ENCODE data around the gene GPR150. TPM values are rescaled to one million over a fixed set of nuclear protein-coding genes. Genes with fewer than 3 reads are reported as not detected.

Gene GPR150
- total and polyA plus RNA-seq, 2 experiments from 2014 or later: 0.10 to 0.21 TPM

DNA sequence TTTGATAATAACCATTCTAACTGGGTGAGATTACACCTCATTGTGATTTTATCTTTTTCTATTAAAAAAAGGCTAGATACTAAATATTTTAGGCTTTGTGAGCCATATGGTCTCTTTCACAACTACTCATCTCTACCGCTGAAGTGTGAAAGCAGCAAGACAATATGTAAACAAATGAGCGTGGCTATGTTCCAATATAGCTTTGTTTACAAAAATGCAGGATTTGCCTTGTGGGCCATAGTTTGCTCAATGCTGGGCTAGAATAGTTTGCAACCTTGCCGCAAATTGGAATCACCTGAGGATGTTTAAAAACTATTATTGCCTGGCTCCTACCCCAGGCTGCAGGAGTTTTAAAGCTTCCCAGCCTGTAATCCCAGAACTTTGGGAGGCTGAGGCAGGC is 10.2 kb upstream of the GPR150 start:
- no peak overlapping the region for H2AFZ ChIP-seq
- no peak for ATAC-seq
- no peaks in the 10 kb centered on the region for H3K4me1 Mint-ChIP-seq

More for the DNA sequence above, 10.2 kb upstream of the GPR150 start:
- no peak for DNase-seq (ENCODE audit: low spot score)
- no peaks in the 10 kb centered on the region for H4K20me1 ChIP-seq (replicated peaks; ENCODE audit: insufficient read depth)
- peaks cover 2% of the 10 kb centered on the region for H3K27me3 Mint-ChIP-seq (ENCODE audit: insufficient read depth, low read depth, poor library complexity)
- H3K79me2 ChIP-seq (replicated peaks; ENCODE audit: insufficient read depth): no peaks in the 10 kb centered on the region
- no peak for TF ChIP-seq STAT1 (IDR thresholded peaks at IDR 0.05; ENCODE audit: unreplicated experiment)
- no peak for TF ChIP-seq EZH2phosphoT487 (IDR thresholded peaks at IDR 0.05; ENCODE audit: unreplicated experiment)
- TF ChIP-seq JUNB (IDR thresholded peaks at IDR 0.05; ENCODE audit: unreplicated experiment): no peak
- no peak for TF ChIP-seq CREB1 (CRISPR knock-in tag; IDR thresholded peaks at IDR 0.05; ENCODE audit: low read depth)
- TF ChIP-seq, protein P1, sequence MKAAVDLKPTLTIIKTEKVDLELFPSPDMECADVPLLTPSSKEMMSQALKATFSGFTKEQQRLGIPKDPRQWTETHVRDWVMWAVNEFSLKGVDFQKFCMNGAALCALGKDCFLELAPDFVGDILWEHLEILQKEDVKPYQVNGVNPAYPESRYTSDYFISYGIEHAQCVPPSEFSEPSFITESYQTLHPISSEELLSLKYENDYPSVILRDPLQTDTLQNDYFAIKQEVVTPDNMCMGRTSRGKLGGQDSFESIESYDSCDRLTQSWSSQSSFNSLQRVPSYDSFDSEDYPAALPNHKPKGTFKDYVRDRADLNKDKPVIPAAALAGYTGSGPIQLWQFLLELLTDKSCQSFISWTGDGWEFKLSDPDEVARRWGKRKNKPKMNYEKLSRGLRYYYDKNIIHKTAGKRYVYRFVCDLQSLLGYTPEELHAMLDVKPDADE (IDR thresholded peaks at IDR 0.05): no peak
- no peak for TF ChIP-seq ZNF114 (CRISPR knock-in tag; IDR thresholded peaks at IDR 0.05)
- no peak for TF ChIP-seq ZNF331 (CRISPR knock-in tag; IDR thresholded peaks at IDR 0.05; ENCODE audit: low read depth)
- TF ChIP-seq NANOG (IDR thresholded peaks at IDR 0.05; ENCODE audit: borderline replicate concordance): no peak
- TF ChIP-seq, protein P2, sequence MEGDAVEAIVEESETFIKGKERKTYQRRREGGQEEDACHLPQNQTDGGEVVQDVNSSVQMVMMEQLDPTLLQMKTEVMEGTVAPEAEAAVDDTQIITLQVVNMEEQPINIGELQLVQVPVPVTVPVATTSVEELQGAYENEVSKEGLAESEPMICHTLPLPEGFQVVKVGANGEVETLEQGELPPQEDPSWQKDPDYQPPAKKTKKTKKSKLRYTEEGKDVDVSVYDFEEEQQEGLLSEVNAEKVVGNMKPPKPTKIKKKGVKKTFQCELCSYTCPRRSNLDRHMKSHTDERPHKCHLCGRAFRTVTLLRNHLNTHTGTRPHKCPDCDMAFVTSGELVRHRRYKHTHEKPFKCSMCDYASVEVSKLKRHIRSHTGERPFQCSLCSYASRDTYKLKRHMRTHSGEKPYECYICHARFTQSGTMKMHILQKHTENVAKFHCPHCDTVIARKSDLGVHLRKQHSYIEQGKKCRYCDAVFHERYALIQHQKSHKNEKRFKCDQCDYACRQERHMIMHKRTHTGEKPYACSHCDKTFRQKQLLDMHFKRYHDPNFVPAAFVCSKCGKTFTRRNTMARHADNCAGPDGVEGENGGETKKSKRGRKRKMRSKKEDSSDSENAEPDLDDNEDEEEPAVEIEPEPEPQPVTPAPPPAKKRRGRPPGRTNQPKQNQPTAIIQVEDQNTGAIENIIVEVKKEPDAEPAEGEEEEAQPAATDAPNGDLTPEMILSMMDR (conservative IDR thresholded peaks at IDR 0.05; ENCODE audit: low read depth in 2 of 2): no peak
- TF ChIP-seq, protein P3, sequence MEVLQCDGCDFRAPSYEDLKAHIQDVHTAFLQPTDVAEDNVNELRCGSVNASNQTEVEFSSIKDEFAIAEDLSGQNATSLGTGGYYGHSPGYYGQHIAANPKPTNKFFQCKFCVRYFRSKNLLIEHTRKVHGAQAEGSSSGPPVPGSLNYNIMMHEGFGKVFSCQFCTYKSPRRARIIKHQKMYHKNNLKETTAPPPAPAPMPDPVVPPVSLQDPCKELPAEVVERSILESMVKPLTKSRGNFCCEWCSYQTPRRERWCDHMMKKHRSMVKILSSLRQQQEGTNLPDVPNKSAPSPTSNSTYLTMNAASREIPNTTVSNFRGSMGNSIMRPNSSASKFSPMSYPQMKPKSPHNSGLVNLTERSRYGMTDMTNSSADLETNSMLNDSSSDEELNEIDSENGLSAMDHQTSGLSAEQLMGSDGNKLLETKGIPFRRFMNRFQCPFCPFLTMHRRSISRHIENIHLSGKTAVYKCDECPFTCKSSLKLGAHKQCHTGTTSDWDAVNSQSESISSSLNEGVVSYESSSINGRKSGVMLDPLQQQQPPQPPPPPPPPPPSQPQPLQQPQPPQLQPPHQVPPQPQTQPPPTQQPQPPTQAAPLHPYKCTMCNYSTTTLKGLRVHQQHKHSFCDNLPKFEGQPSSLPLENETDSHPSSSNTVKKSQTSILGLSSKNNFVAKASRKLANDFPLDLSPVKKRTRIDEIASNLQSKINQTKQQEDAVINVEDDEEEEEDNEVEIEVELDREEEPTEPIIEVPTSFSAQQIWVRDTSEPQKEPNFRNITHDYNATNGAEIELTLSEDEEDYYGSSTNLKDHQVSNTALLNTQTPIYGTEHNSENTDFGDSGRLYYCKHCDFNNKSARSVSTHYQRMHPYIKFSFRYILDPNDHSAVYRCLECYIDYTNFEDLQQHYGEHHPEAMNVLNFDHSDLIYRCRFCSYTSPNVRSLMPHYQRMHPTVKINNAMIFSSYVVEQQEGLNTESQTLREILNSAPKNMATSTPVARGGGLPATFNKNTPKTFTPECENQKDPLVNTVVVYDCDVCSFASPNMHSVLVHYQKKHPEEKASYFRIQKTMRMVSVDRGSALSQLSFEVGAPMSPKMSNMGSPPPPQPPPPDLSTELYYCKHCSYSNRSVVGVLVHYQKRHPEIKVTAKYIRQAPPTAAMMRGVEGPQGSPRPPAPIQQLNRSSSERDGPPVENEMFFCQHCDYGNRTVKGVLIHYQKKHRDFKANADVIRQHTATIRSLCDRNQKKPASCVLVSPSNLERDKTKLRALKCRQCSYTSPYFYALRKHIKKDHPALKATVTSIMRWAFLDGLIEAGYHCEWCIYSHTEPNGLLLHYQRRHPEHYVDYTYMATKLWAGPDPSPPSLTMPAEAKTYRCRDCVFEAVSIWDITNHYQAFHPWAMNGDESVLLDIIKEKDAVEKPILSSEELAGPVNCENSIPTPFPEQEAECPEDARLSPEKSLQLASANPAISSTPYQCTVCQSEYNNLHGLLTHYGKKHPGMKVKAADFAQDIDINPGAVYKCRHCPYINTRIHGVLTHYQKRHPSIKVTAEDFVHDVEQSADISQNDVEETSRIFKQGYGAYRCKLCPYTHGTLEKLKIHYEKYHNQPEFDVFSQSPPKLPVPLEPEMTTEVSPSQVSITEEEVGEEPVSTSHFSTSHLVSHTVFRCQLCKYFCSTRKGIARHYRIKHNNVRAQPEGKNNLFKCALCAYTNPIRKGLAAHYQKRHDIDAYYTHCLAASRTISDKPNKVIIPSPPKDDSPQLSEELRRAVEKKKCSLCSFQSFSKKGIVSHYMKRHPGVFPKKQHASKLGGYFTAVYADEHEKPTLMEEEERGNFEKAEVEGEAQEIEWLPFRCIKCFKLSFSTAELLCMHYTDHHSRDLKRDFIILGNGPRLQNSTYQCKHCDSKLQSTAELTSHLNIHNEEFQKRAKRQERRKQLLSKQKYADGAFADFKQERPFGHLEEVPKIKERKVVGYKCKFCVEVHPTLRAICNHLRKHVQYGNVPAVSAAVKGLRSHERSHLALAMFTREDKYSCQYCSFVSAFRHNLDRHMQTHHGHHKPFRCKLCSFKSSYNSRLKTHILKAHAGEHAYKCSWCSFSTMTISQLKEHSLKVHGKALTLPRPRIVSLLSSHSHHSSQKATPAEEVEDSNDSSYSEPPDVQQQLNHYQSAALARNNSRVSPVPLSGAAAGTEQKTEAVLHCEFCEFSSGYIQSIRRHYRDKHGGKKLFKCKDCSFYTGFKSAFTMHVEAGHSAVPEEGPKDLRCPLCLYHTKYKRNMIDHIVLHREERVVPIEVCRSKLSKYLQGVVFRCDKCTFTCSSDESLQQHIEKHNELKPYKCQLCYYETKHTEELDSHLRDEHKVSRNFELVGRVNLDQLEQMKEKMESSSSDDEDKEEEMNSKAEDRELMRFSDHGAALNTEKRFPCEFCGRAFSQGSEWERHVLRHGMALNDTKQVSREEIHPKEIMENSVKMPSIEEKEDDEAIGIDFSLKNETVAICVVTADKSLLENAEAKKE (CRISPR knock-in tag; IDR thresholded peaks at IDR 0.05): no peak
- no peak for TF ChIP-seq POLR2AphosphoS5 (IDR thresholded peaks at IDR 0.05; ENCODE audit: low read depth)
- TF ChIP-seq, protein P4, sequence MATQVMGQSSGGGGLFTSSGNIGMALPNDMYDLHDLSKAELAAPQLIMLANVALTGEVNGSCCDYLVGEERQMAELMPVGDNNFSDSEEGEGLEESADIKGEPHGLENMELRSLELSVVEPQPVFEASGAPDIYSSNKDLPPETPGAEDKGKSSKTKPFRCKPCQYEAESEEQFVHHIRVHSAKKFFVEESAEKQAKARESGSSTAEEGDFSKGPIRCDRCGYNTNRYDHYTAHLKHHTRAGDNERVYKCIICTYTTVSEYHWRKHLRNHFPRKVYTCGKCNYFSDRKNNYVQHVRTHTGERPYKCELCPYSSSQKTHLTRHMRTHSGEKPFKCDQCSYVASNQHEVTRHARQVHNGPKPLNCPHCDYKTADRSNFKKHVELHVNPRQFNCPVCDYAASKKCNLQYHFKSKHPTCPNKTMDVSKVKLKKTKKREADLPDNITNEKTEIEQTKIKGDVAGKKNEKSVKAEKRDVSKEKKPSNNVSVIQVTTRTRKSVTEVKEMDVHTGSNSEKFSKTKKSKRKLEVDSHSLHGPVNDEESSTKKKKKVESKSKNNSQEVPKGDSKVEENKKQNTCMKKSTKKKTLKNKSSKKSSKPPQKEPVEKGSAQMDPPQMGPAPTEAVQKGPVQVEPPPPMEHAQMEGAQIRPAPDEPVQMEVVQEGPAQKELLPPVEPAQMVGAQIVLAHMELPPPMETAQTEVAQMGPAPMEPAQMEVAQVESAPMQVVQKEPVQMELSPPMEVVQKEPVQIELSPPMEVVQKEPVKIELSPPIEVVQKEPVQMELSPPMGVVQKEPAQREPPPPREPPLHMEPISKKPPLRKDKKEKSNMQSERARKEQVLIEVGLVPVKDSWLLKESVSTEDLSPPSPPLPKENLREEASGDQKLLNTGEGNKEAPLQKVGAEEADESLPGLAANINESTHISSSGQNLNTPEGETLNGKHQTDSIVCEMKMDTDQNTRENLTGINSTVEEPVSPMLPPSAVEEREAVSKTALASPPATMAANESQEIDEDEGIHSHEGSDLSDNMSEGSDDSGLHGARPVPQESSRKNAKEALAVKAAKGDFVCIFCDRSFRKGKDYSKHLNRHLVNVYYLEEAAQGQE (IDR thresholded peaks at IDR 0.05; ENCODE audit: unreplicated experiment): no peak
- TF ChIP-seq EZH2 (IDR thresholded peaks at IDR 0.05; ENCODE audit: low read depth, unreplicated experiment): no peak
- no peak overlapping the region for H3K4me2 ChIP-seq
- H3K4me3 ChIP-seq: no peak overlapping the region
- no peak overlapping the region for H3K4me3 Mint-ChIP-seq
- H3F3A ChIP-seq (replicated peaks; ENCODE audit: low read depth): no peaks in the 10 kb centered on the region
- H3K36me3 ChIP-seq (ENCODE audit: insufficient read depth): no peaks in the 10 kb centered on the region; the same call in 1 of the 2 replicates
- H3K9me2 ChIP-seq (ENCODE audit: insufficient read depth): no peaks in the 10 kb centered on the region
- H3K4me1 ChIP-seq (ENCODE audit: insufficient read depth): no peaks in the 10 kb centered on the region
- H3K27ac ChIP-seq (ENCODE audit: low read depth): no peak overlapping the region
- H3K9me3 Mint-ChIP-seq: peaks cover 15% of the 10 kb centered on the region; the same call in 2 of the 3 replicates
- no peaks in the 10 kb centered on the region for H3K27me3 ChIP-seq (ENCODE audit: insufficient read depth)
- no peak overlapping the region for H3K27ac Mint-ChIP-seq
- peaks cover 12% of the 10 kb centered on the region for H3K36me3 Mint-ChIP-seq (ENCODE audit: low read depth)
